B cell (primary cell): ENCODE results near the gene RSPH1. TPM values are rescaled to one million over a fixed set of nuclear protein-coding genes. Genes with fewer than 3 reads are reported as not detected.
A peak's percentile ranks its signal among the peaks of the same experiment; 100 is the strongest.

Source experiments
- ATAC-seq: fragments of 200-7000 bp; cut with Tn5 transposase; one replicate; pipeline ENCODE4 v1.10.0; 2021; ENCODE audit warnings: low read depth, mild to moderate bottlenecking, moderate number of reproducible peaks, moderate library complexity
- CTCF ChIA-PET: fragments of 350-600 bp; sonication (Branson Sonifier 250); formaldehyde crosslinking; loops from one replicate; lab custom pipeline; 2021; ENCODE audit warnings: antibody characterized with exemption, inconsistent platforms; lab: Charles Lee
- POLR2A ChIA-PET: fragments of 350-600 bp; sonication (Branson Sonifier 250); formaldehyde crosslinking; loops from one replicate; lab custom pipeline; 2021; ENCODE audit warnings: antibody characterized with exemption; lab: Charles Lee
- DNase-seq: peaks from one replicate; pipeline ENCODE4 v3.0.0; 2013
- H2AFZ ChIP-seq: 2 replicates; pipeline ENCODE4 v1.6.1; 2012; ENCODE audit warnings: mild to moderate bottlenecking, low read depth, low read length; ENCODE audit not compliant: insufficient read depth, poor library complexity, severe bottlenecking
- H3K27ac ChIP-seq, 2 donors: 1 replicate in 1 of 2; 2 replicates in 1 of 2; pipeline ENCODE4 v1.5.1; 2012 to 2013; ENCODE audit warnings: low read length in 2 of 2, mild to moderate bottlenecking in 2 of 2, moderate library complexity in 1 of 2
- H3K27me3 ChIP-seq, 4 experiments: fragments of 200-600 bp in 1 of 4; sonication (generic) in 1 of 4; replicated peaks in 1 of 4; 1 replicate in 2 of 4; 2 replicates in 2 of 4; pipeline versions ENCODE4 v1.6.1 to v1.7.0; 2013 to 2016; ENCODE audit warnings: low read length in 3 of 4, mild to moderate bottlenecking in 2 of 4, mixed read lengths in 1 of 4, moderate library complexity in 1 of 4; ENCODE audit not compliant: insufficient read depth in 4 of 4, control insufficient read depth in 3 of 4; ENCODE audit errors: control extremely low read depth in 1 of 4
- H3K36me3 ChIP-seq, 2 experiments: replicated peaks in 1 of 2; 1 replicate in 1 of 2; 2 replicates in 1 of 2; pipeline versions ENCODE4 v1.6.1 to v1.7.1; 2013; ENCODE audit warnings: low read length in 1 of 2; ENCODE audit not compliant: insufficient read depth in 2 of 2, control insufficient read depth in 1 of 2; ENCODE audit errors: control extremely low read depth in 1 of 2, extremely low read depth in 1 of 2
- H3K4me1 ChIP-seq, 2 donors: fragments of 200-600 bp in 1 of 2; sonication (generic) in 1 of 2; 1 replicate in 1 of 2; 2 replicates in 1 of 2; pipeline versions ENCODE4 v1.5.1 to v1.6.1; 2013 to 2017; ENCODE audit warnings: low read length in 2 of 2; ENCODE audit not compliant: control insufficient read depth in 2 of 2, insufficient read depth in 2 of 2
- H3K4me2 ChIP-seq: replicated peaks from 2 replicates; pipeline ENCODE3; 2012; ENCODE audit warnings: mild to moderate bottlenecking, low read depth, low read length; ENCODE audit not compliant: poor library complexity, severe bottlenecking
- H3K4me3 ChIP-seq, 5 experiments: fragments of 200-600 bp in 1 of 5; sonication (generic) in 1 of 5; 1 replicate in 3 of 5; 2 replicates in 2 of 5; pipeline versions ENCODE4 v1.5.1 to v1.7.0; 2011 to 2016; ENCODE audit warnings: low read length in 4 of 5, mild to moderate bottlenecking in 4 of 5, low read depth in 2 of 5, control low read depth in 1 of 5, moderate library complexity in 1 of 5; ENCODE audit not compliant: insufficient read depth in 1 of 5; ENCODE audit errors: control extremely low read depth in 1 of 5, extremely low read depth in 1 of 5
- H3K79me2 ChIP-seq: fragments of 200-600 bp; sonication (generic); one replicate; pipeline ENCODE4 v1.6.0; 2016; ENCODE audit warnings: low read length; ENCODE audit not compliant: control insufficient read depth, insufficient read depth
- H3K9ac ChIP-seq: fragments of 200-600 bp; sonication (generic); 2 replicates; pipeline ENCODE4 v1.6.1; 2017; ENCODE audit warnings: mild to moderate bottlenecking, low read length, moderate library complexity
- H3K9me3 ChIP-seq, 3 donors: one replicate each; pipeline versions ENCODE4 v1.6.1 to v1.7.1; 2013; ENCODE audit warnings: low read length in 2 of 3; ENCODE audit not compliant: control insufficient read depth in 2 of 3, insufficient read depth in 1 of 3; ENCODE audit errors: control extremely low read depth in 1 of 3
- H4K20me1 ChIP-seq: 2 replicates; pipeline ENCODE4 v1.6.0; 2012; ENCODE audit warnings: mild to moderate bottlenecking, low read length; ENCODE audit not compliant: insufficient read depth, control insufficient read depth, poor library complexity, severe bottlenecking
- H3K27ac Mint-ChIP-seq: one replicate; pipeline ENCODE4 v1.8.0; 2021; ENCODE audit warnings: mixed read lengths
- H3K27me3 Mint-ChIP-seq: one replicate; pipeline ENCODE4 v1.8.0; 2021; ENCODE audit warnings: mixed read lengths
- H3K4me1 Mint-ChIP-seq: one replicate; pipeline ENCODE4 v1.8.0; 2021; ENCODE audit warnings: mixed read lengths
- H3K4me3 Mint-ChIP-seq: one replicate; pipeline ENCODE4 v1.8.0; 2021; ENCODE audit warnings: mixed read lengths
- H3K9me3 Mint-ChIP-seq: one replicate; pipeline ENCODE4 v1.8.0; 2022; ENCODE audit warnings: mixed read lengths; ENCODE audit not compliant: insufficient read depth
- CTCF ChIP-seq: fragments of 200-600 bp; IDR thresholded peaks from one replicate; pipeline ENCODE4 v1.8.0; 2022; ENCODE audit warnings: antibody characterized with exemption, mild to moderate bottlenecking
- EZH2 ChIP-seq: IDR thresholded peaks from 2 replicates; pipeline ENCODE4 v1.6.1; 2012; ENCODE audit warnings: borderline replicate concordance, low read depth, mild to moderate bottlenecking, moderate library complexity, low read length; ENCODE audit not compliant: insufficient read depth, poor library complexity, severe bottlenecking
- WGBS: methylation state at CpG from one replicate; pipeline ENCODE4 v1.1.5; 2013; ENCODE audit warnings: missing lambda C conversion rate; ENCODE audit not compliant: insufficient coverage; 5-methylcytosine and 5-hydroxymethylcytosine counted together
- intact Hi-C: fragments of 100-400 bp; cut with micrococcal nuclease; formaldehyde crosslinking; loops from one replicate; pipeline ENCODE4 v1.10.0; 2022
- polyA plus RNA-seq: library from polyadenylated mRNA; depleted of rRNA; stranded (reverse); fragments of >200 nt; gene quantifications from 2 replicates; pipeline ENCODE4 v1.2.3, GENCODE V29; 2012
- total RNA-seq, 2 donors: library from RNA; stranded (reverse); fragments of 120-200 nt in 1 of 2; gene quantifications; 1 replicate in 1 of 2; 2 replicates in 1 of 2; pipeline versions ENCODE4 v1.2.3 to v1.2.4, GENCODE V29; 2013 to 2022

The RSPH1 gene
- total and polyA plus RNA-seq, 2 donors (not counting 1 experiment from before 2014, with no cell fraction given), result 0.10 to 0.64 TPM

GRCh38 chr21:42455196-42455595, 40.8 kb downstream of the RSPH1 start:
- ATAC-seq, result no peak
- Mint-ChIP-seq H3K4me1 (peaks cover 11% of the 10 kb centered on the region), H3K27me3 (no peaks in the 10 kb centered on the region), H3K9me3 (no peaks in the 10 kb centered on the region), H3K4me3 (no peak overlapping the region), H3K27ac (no peak overlapping the region)
- Histone ChIP-seq H3K4me1 (peaks cover 8 to 15% of the 10 kb centered on the region in 2 donors), H3K27ac (no peak overlapping the region), H3K27me3 (peaks cover 0 to 12% (median 2%) of the 10 kb centered on the region in 4 experiments), H3K9ac (no peak overlapping the region), H3K36me3 (no peaks in the 10 kb centered on the region), H2AFZ (no peak overlapping the region), H4K20me1 (no peaks in the 10 kb centered on the region), H3K4me3 (no peak overlapping the region), H3K4me2 (no peak overlapping the region), H3K79me2 (no peaks in the 10 kb centered on the region), H3K9me3 (no peaks in the 10 kb centered on the region)
- peak; percentile 38 for DNase-seq
- ChIA-PET CTCF (interaction anchor here (0.7 to 3.5 kb wide), 3 partner anchors 81 to 196 kb away, joined by 3 to 16 read pairs (median 3); no protein-coding TSS in a partner anchor), POLR2A (no interaction called here)
- intact Hi-C loops, result no loop called here
- no peak for TF ChIP-seq CTCF
- WGBS, result 58% methylated on average over 9 of the region's 9 CpGs

GRCh38 chr21:42454786-42455185, 41.2 kb downstream of the RSPH1 start:
- Histone ChIP-seq H3K27ac (no peak overlapping the region), H3K4me1 (peaks cover 4 to 15% of the 10 kb centered on the region in 2 donors), H3K9ac (no peak overlapping the region), H3K4me2 (no peak overlapping the region), H2AFZ (no peak overlapping the region), H3K4me3 (no peak overlapping the region), H4K20me1 (no peaks in the 10 kb centered on the region), H3K36me3 (no peaks in the 10 kb centered on the region), H3K9me3 (no peaks in the 10 kb centered on the region), H3K27me3 (peaks cover 0 to 12% (median 2%) of the 10 kb centered on the region in 4 experiments), H3K79me2 (no peaks in the 10 kb centered on the region)
- no peak overlapping the region for H3K4me3 Mint-ChIP-seq
- WGBS, result 95% methylated on average over 4 of the region's 9 CpGs
- H3K9me3 Mint-ChIP-seq, result no peaks in the 10 kb centered on the region
- H3K27ac Mint-ChIP-seq, result peak overlapping the region; percentile 2
- ATAC-seq, result no peak
- ChIA-PET POLR2A (no interaction called here), CTCF (interaction anchor here (0.8 to 3.5 kb wide), 4 partner anchors 81 to 288 kb away, joined by 3 to 16 read pairs (median 3); no protein-coding TSS in a partner anchor)
- H3K4me1 Mint-ChIP-seq, result peaks cover 11% of the 10 kb centered on the region
- no peak for TF ChIP-seq CTCF
- TF ChIP-seq EZH2, result no peak
- no peak for DNase-seq
- intact Hi-C loops, result no loop called here
- H3K27me3 Mint-ChIP-seq, result no peaks in the 10 kb centered on the region
